HCT116 (cell line): ENCODE data around the gene FAM229A. TPM values are rescaled to one million over a fixed set of nuclear protein-coding genes. Genes with fewer than 3 reads are reported as not detected.

Source experiments
- ATAC-seq: fragments of 200-7000 bp; cut with Tn5 transposase; 2 replicates; pipeline ENCODE4 v1.9.1; 2020; ENCODE audit warnings: mild to moderate bottlenecking, moderate library complexity
- BruUV-seq: library from RNA; stranded (reverse); fragments of 400-500 nt; replicated peaks from 2 replicates; lab custom pipeline; 2021; lab: Mats Ljungman, UMichigan
- CTCF ChIA-PET: fragments of 300-600 bp; sonication (Branson Sonifier 250); formaldehyde crosslinking; loops from one replicate; lab custom pipeline; 2021; ENCODE audit warnings: antibody characterized with exemption; lab: Charles Lee
- POLR2A ChIA-PET: fragments of 300-600, 350-600 bp; sonication (Branson Sonifier 250); formaldehyde crosslinking; loops from one replicate; lab custom pipeline; 2021; ENCODE audit warnings: antibody characterized with exemption; lab: Charles Lee
- RAD21 ChIA-PET, 2 experiments: fragments of 300-600 bp; sonication (Branson Sonifier 250); formaldehyde crosslinking; loops; one replicate each; lab custom pipeline; 2023; ENCODE audit warnings: low total read pairs in 2 of 2; ENCODE audit not compliant: uncharacterized antibody in 2 of 2, unreplicated experiment in 2 of 2, low non-redundant PET in 1 of 2; lab: Charles Lee
- DNase-seq: peaks from one replicate; pipeline ENCODE4 v3.0.0-alpha.2; 2010; ENCODE audit warnings: low read depth, low spot score
- H2AFZ ChIP-seq: fragments of 200-600 bp; shearing (Covaris generic), sonication (generic); 2 replicates; pipeline ENCODE4 v1.6.1; 2017; ENCODE audit warnings: low read depth, mixed run types, mixed read lengths, antibody characterized with exemption, low read length; ENCODE audit not compliant: poor library complexity, severe bottlenecking
- H3K27ac ChIP-seq: 2 replicates; pipeline ENCODE4 v1.5.1; 2012; ENCODE audit warnings: low read depth, low read length
- H3K27me3 ChIP-seq: fragments of 200-600 bp; sonication (generic); 2 replicates; pipeline ENCODE4 v1.6.1; 2016; ENCODE audit warnings: mixed run types, low read length, mixed read lengths; ENCODE audit not compliant: insufficient read depth
- H3K36me3 ChIP-seq, 2 experiments: fragments of 200-500 bp in 1 of 2; fragments of 200-600 bp in 1 of 2; sonication (Bioruptor generic) in 1 of 2; sonication (generic) in 1 of 2; 2 replicates each; pipeline versions ENCODE4 v1.5.1 to v1.6.1; 2014 to 2016; ENCODE audit warnings: low read length in 2 of 2, inconsistent platforms in 1 of 2, mixed read lengths in 1 of 2, mixed run types in 1 of 2; ENCODE audit not compliant: insufficient read depth in 2 of 2, control insufficient read depth in 1 of 2
- H3K4me1 ChIP-seq, 2 experiments: fragments of 200-600 bp in 1 of 2; sonication (generic) in 1 of 2; 2 replicates each; pipeline versions ENCODE4 v1.5.1 to v1.6.1; 2012 to 2017; ENCODE audit warnings: low read length in 2 of 2, inconsistent platforms in 1 of 2, mild to moderate bottlenecking in 1 of 2, mixed read lengths in 1 of 2, mixed run types in 1 of 2, moderate library complexity in 1 of 2; ENCODE audit not compliant: insufficient read depth in 2 of 2, control insufficient read depth in 1 of 2
- H3K4me2 ChIP-seq: fragments of 200-600 bp; sonication (generic); 2 replicates; pipeline ENCODE4 v1.6.1; 2017; ENCODE audit warnings: mixed run types, low read length, mixed read lengths
- H3K4me3 ChIP-seq, 2 experiments: fragments of 200-600 bp in 1 of 2; sonication (generic) in 1 of 2; replicated peaks in 1 of 2; 2 replicates each; pipeline ENCODE4 v1.5.1; 2011 to 2016; ENCODE audit warnings: low read length in 2 of 2, control low read depth in 1 of 2, low read depth in 1 of 2, mild to moderate bottlenecking in 1 of 2, mixed read lengths in 1 of 2, mixed run types in 1 of 2
- H3K79me2 ChIP-seq: fragments of 200-600 bp; sonication (generic); 2 replicates; pipeline ENCODE4 v1.6.1; 2017; ENCODE audit warnings: mild to moderate bottlenecking, mixed run types, low read length, moderate library complexity, mixed read lengths; ENCODE audit not compliant: insufficient read depth
- H3K9ac ChIP-seq: fragments of 200-600 bp; sonication (generic); 2 replicates; pipeline ENCODE4 v1.6.1; 2016; ENCODE audit warnings: low read length, mixed read lengths
- H3K9me2 ChIP-seq: fragments of 200-600 bp; sonication (generic), shearing (Covaris generic); 2 replicates; pipeline ENCODE4 v1.6.1; 2017; ENCODE audit warnings: mixed run types, mild to moderate bottlenecking, moderate library complexity; ENCODE audit not compliant: insufficient read depth
- H3K9me3 ChIP-seq, 2 experiments: fragments of 200-500 bp in 1 of 2; fragments of 200-600 bp in 1 of 2; sonication (Bioruptor generic) in 1 of 2; sonication (generic) in 1 of 2; 2 replicates each; pipeline ENCODE4 v1.6.1; 2014 to 2017; ENCODE audit warnings: low read length in 2 of 2, mixed read lengths in 2 of 2, inconsistent platforms in 1 of 2, low read depth in 1 of 2, mild to moderate bottlenecking in 1 of 2, mixed run types in 1 of 2, moderate library complexity in 1 of 2; ENCODE audit not compliant: control insufficient read depth in 1 of 2, insufficient read depth in 1 of 2
- H4K20me1 ChIP-seq: fragments of 200-600 bp; sonication (generic), shearing (Covaris generic); 2 replicates; pipeline ENCODE4 v1.6.1; 2017; ENCODE audit warnings: mixed run types, mild to moderate bottlenecking, moderate library complexity; ENCODE audit not compliant: insufficient read depth
- ATF3 ChIP-seq: IDR thresholded peaks from 2 replicates; pipeline ENCODE4 v1.6.1; 2012
- CBX3 ChIP-seq: IDR thresholded peaks from 2 replicates; pipeline ENCODE4 v1.6.1; 2012; ENCODE audit warnings: low read depth
- CEBPB ChIP-seq: IDR thresholded peaks from 2 replicates; pipeline ENCODE4 v1.6.1; 2012; ENCODE audit warnings: low read depth
- EGR1 ChIP-seq: IDR thresholded peaks from 2 replicates; pipeline ENCODE4 v1.6.1; 2012; ENCODE audit warnings: low read depth
- ELF1 ChIP-seq: IDR thresholded peaks from 2 replicates; pipeline ENCODE4 v1.6.1; 2012; ENCODE audit warnings: low read depth, borderline replicate concordance
- EZH2 ChIP-seq: fragments of 200-600 bp; sonication (generic); IDR thresholded peaks from 2 replicates; pipeline ENCODE4 v1.6.1; 2017; ENCODE audit warnings: antibody characterized with exemption, mixed run types
- EZH2phosphoT487 ChIP-seq: fragments of 200-600 bp; IDR thresholded peaks from 2 replicates; pipeline ENCODE4 v1.6.1; 2018; ENCODE audit warnings: antibody characterized with exemption, borderline replicate concordance
- FOSL1 ChIP-seq: IDR thresholded peaks from 2 replicates; pipeline ENCODE4 v1.6.1; 2012; ENCODE audit warnings: low read depth
- JUND ChIP-seq: IDR thresholded peaks from 2 replicates; pipeline ENCODE4 v1.6.1; 2012
- MAX ChIP-seq: IDR thresholded peaks from 2 replicates; pipeline ENCODE4 v1.6.1; 2012
- POLR2A ChIP-seq: IDR thresholded peaks from 2 replicates; pipeline ENCODE4 v1.7.0; 2011; ENCODE audit warnings: borderline replicate concordance; ENCODE audit not compliant: insufficient read depth, insufficient read length; ENCODE audit errors: extremely low read depth
- POLR2AphosphoS5 ChIP-seq: IDR thresholded peaks from 2 replicates; pipeline ENCODE4 v1.6.1; 2011; ENCODE audit warnings: mild to moderate bottlenecking, low read depth, low read length, moderate library complexity
- RAD21 ChIP-seq: IDR thresholded peaks from 2 replicates; pipeline ENCODE4 v1.6.1; 2012; ENCODE audit warnings: low read depth, mild to moderate bottlenecking
- SIN3A ChIP-seq: IDR thresholded peaks from 2 replicates; pipeline ENCODE4 v1.6.1; 2012; ENCODE audit warnings: low read depth
- SP1 ChIP-seq: IDR thresholded peaks from 2 replicates; pipeline ENCODE4 v1.6.1; 2012; ENCODE audit warnings: low read depth
- SRF ChIP-seq: IDR thresholded peaks from 2 replicates; pipeline ENCODE4 v1.6.1; 2012; ENCODE audit warnings: low read depth
- TCF7L2 ChIP-seq: IDR thresholded peaks from 2 replicates; pipeline ENCODE4 v1.7.0; 2011; ENCODE audit warnings: borderline replicate concordance, inconsistent platforms; ENCODE audit not compliant: insufficient read depth, insufficient read length; ENCODE audit errors: extremely low read depth
- YY1 ChIP-seq: IDR thresholded peaks from 2 replicates; pipeline ENCODE4 v1.6.1; 2011; ENCODE audit warnings: low read length, low read depth, moderate library complexity, mild to moderate bottlenecking; ENCODE audit not compliant: insufficient replicate concordance; ENCODE audit errors: extremely low read depth
- ZFX ChIP-seq: fragments of 450-650 bp; IDR thresholded peaks from 2 replicates; pipeline ENCODE4 v1.6.1; 2017
- ZNF274 ChIP-seq: fragments of 200-500 bp; sonication (Bioruptor generic); IDR thresholded peaks from 2 replicates; pipeline ENCODE4 v1.6.1; 2014; ENCODE audit warnings: mild to moderate bottlenecking, low read depth, low read length, inconsistent platforms
- intact Hi-C: fragments of 100-400 bp; cut with micrococcal nuclease; formaldehyde crosslinking; loops from 2 replicates; pipeline ENCODE4 v1.10.0; 2022
- total RNA-seq: library from RNA; stranded (reverse); gene quantifications from one replicate; pipeline ENCODE4 v1.2.1, GENCODE V29; 2021; ENCODE audit not compliant: unreplicated experiment
- TF ChIP-seq, protein P1 (sequence below), 3 experiments: fragments of 200-600 bp in 1 of 3; sonication (generic) in 1 of 3; IDR thresholded peaks in 2 of 3; conservative IDR thresholded peaks in 1 of 3; 2 replicates each; pipeline ENCODE4 v1.5.1; 2012 to 2017; ENCODE audit warnings: low read depth in 2 of 3, low read length in 2 of 3, antibody characterized with exemption in 1 of 3, borderline replicate concordance in 1 of 3, control low read depth in 1 of 3, mild to moderate bottlenecking in 1 of 3, mixed read lengths in 1 of 3, mixed run types in 1 of 3, moderate library complexity in 1 of 3; ENCODE audit not compliant: insufficient read depth in 1 of 3

FAM229A gene
- total RNA-seq, 1 experiment from 2014 or later = 16.1 TPM

DNA sequence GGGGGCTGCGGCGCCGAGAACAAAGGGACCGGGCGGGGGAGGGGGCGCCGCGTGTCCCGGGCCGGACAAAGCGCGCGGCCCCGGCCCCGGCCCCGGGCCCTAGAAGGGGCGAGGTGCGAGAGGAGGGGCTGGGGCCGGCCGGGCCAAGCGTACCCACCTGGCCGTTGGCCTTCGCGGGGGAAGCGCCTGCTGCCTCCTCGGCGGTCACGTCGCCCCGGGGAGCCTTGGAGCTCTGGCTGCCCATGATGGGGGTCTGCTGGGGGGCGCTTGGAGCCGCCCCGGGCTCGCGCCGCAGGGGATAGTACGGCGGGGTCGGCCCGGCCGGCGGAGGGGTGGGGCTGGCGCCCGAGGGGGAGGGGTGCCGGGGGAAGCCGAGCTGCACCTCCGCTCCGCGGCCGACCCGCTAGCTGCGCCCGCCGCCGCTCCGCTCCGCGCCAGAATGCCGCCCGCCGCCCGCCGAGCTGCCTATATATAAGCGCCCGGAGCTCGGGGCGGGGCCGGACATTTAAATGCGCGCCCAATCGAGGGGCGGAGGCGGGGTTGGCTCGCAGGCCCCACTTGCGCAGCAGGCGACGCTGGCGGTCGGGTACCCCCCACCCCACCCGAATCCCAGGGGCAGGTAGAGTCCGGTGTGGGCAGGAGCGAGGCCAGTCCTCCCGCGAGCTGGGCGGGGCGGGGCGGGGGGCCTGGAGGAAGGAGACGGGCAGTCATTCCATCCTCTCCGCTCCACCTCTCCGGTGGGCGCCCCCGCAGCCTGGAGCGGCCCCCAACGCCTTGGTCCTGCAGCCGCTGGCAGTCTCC, 26.3 kb downstream of the FAM229A start, which contains the start of gene MARCKSL1:
Gene MARCKSL1, minus strand, starts transcription at position 444 of the 801 bp plus-strand sequence. Its CDS starts 200 bp downstream, at position 244.
- POLR2A ChIA-PET = interaction anchor here (0.7 to 2.1 kb wide), 15 partner anchors 10 to 191 kb away, joined by 3 to 22 read pairs (median 4); partner anchors contain the start of genes BSDC1, HDAC1, IQCC and TXLNA
- DNase-seq = peak; percentile 32
- no peak for TF ChIP-seq EZH2phosphoT487
- TF ChIP-seq SIN3A = peak; percentile 87
- TF ChIP-seq CBX3 = no peak
- peak; percentile 99 for TF ChIP-seq POLR2AphosphoS5
- TF ChIP-seq EGR1 = no peak
- TF ChIP-seq EZH2 = no peak
- TF ChIP-seq ZFX = peak; percentile 59; the same call in 1 of the 2 replicates
- TF ChIP-seq SP1 = no peak; the same call in 1 of the 2 replicates
- TF ChIP-seq ZNF274 = no peak
- no peak for TF ChIP-seq ATF3
- peak; percentile 94 for TF ChIP-seq POLR2A
- peak; percentile 52; the same call in 1 of the 2 replicates for TF ChIP-seq MAX
- no peak for TF ChIP-seq RAD21
- peak; percentile 68 for TF ChIP-seq TCF7L2
- TF ChIP-seq CEBPB = no peak
- no peak for TF ChIP-seq FOSL1
- no peak for TF ChIP-seq YY1
- TF ChIP-seq JUND = no peak
- TF ChIP-seq ELF1 = no peak
- TF ChIP-seq, protein P1, sequence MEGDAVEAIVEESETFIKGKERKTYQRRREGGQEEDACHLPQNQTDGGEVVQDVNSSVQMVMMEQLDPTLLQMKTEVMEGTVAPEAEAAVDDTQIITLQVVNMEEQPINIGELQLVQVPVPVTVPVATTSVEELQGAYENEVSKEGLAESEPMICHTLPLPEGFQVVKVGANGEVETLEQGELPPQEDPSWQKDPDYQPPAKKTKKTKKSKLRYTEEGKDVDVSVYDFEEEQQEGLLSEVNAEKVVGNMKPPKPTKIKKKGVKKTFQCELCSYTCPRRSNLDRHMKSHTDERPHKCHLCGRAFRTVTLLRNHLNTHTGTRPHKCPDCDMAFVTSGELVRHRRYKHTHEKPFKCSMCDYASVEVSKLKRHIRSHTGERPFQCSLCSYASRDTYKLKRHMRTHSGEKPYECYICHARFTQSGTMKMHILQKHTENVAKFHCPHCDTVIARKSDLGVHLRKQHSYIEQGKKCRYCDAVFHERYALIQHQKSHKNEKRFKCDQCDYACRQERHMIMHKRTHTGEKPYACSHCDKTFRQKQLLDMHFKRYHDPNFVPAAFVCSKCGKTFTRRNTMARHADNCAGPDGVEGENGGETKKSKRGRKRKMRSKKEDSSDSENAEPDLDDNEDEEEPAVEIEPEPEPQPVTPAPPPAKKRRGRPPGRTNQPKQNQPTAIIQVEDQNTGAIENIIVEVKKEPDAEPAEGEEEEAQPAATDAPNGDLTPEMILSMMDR (IDR thresholded peaks at IDR 0.05 in 2 of 3, conservative IDR thresholded peaks at IDR 0.05 in 1 of 3; ENCODE audit: borderline replicate concordance in 1 of 3, insufficient read depth in 1 of 3, low read depth in 2 of 3, low read length in 2 of 3) = no peak
- no peak for TF ChIP-seq SRF
- TF ChIP-seq, all 23 proteins: peak for 6
- Histone ChIP-seq H3K27me3 (no peaks in the 10 kb centered on the region), H3K9ac (peak within 1 kb of the TSS; percentile 78), H3K36me3 (peaks cover 2 to 24% of the 10 kb centered on the region in 2 experiments; a peak in 3 of 4 replicates), H3K9me3 (no peaks in the 10 kb centered on the region), H3K79me2 (peaks cover 24% of the 10 kb centered on the region), H3K4me3 (peak within 1 kb of the TSS; percentile 61 to 77), H4K20me1 (no peaks in the 10 kb centered on the region), H3K4me1 (peaks cover 22 to 62% of the 10 kb centered on the region in 2 experiments), H3K27ac (peak within 1 kb of the TSS; percentile 70), H3K4me2 (peak within 1 kb of the TSS; percentile 93), H2AFZ (no peak within 1 kb of the TSS), H3K9me2 (no peaks in the 10 kb centered on the region)
- intact Hi-C loops = no loop called here
- peak; percentile 72 for ATAC-seq
- ChIA-PET RAD21 (interaction anchor here in 1 of 2 experiments (0.7 to 1.3 kb wide), 3 partner anchors 94 to 120 kb away, joined by 4 read pairs; no protein-coding TSS in a partner anchor), CTCF (interaction anchor here (0.7 to 2.0 kb wide), 3 partner anchors 16 to 115 kb away, joined by 3 to 8 read pairs (median 3); no protein-coding TSS in a partner anchor)
- no TSS peak for BruUV-seq
